SK-N-SH (cell line): ENCODE data around the gene RDH12.

Experiments used
- CTCF ChIP-seq: fragments of 200-600 bp; sonication (generic); IDR thresholded peaks from 2 replicates; pipeline ENCODE4 v1.6.1; 2017; ENCODE audit warnings: antibody characterized with exemption, mild to moderate bottlenecking, moderate library complexity
- EP300 ChIP-seq, 2 experiments: IDR thresholded peaks; 2 replicates each; pipeline versions ENCODE4 v1.4.0 to v1.6.1; 2012; ENCODE audit warnings: borderline replicate concordance in 1 of 2, low read depth in 1 of 2, low read length in 1 of 2
- EZH2phosphoT487 ChIP-seq: fragments of 200-600 bp; sonication (generic); IDR thresholded peaks from 2 replicates; pipeline ENCODE4 v1.6.1; 2017; ENCODE audit warnings: low read depth, mixed run types, mild to moderate bottlenecking, antibody characterized with exemption, moderate library complexity, borderline replicate concordance
- FOSL2 ChIP-seq: IDR thresholded peaks from 2 replicates; pipeline ENCODE4 v1.4.0; 2012; ENCODE audit warnings: low read depth, mild to moderate bottlenecking, moderate library complexity, borderline replicate concordance
- FOXJ3 ChIP-seq: sonication (generic); formaldehyde crosslinking; IDR thresholded peaks from 2 replicates; pipeline ENCODE4 v1.5.1; 2020; ENCODE audit warnings: mild to moderate bottlenecking, missing genetic modification reagents
- FOXM1 ChIP-seq: IDR thresholded peaks from 2 replicates; pipeline ENCODE4 v1.4.0; 2012; ENCODE audit warnings: low read depth, mild to moderate bottlenecking
- POLR2AphosphoS5 ChIP-seq: IDR thresholded peaks from 2 replicates; pipeline ENCODE4 v1.6.1; 2012; ENCODE audit warnings: low read depth, low read length
- RFX5 ChIP-seq: IDR thresholded peaks from 2 replicates; pipeline ENCODE4 v1.6.1; 2012; ENCODE audit warnings: mild to moderate bottlenecking, improper control_type of control experiment, low read length
- SIN3A ChIP-seq: IDR thresholded peaks from 2 replicates; pipeline ENCODE4 v1.6.1; 2012; ENCODE audit warnings: low read depth, mild to moderate bottlenecking, low read length, moderate library complexity, borderline replicate concordance
- TAF1 ChIP-seq: IDR thresholded peaks from 2 replicates; pipeline ENCODE4 v1.6.1; 2012; ENCODE audit warnings: low read depth, mild to moderate bottlenecking, low read length, moderate library complexity, borderline replicate concordance
- TF ChIP-seq, protein P1 (sequence below): IDR thresholded peaks from 2 replicates; pipeline ENCODE4 v1.4.0; 2012; ENCODE audit warnings: low read depth, borderline replicate concordance
- TF ChIP-seq, protein P2 (sequence below): IDR thresholded peaks from 2 replicates; pipeline ENCODE4 v1.4.0; 2012; ENCODE audit warnings: low read depth, borderline replicate concordance

DNA sequence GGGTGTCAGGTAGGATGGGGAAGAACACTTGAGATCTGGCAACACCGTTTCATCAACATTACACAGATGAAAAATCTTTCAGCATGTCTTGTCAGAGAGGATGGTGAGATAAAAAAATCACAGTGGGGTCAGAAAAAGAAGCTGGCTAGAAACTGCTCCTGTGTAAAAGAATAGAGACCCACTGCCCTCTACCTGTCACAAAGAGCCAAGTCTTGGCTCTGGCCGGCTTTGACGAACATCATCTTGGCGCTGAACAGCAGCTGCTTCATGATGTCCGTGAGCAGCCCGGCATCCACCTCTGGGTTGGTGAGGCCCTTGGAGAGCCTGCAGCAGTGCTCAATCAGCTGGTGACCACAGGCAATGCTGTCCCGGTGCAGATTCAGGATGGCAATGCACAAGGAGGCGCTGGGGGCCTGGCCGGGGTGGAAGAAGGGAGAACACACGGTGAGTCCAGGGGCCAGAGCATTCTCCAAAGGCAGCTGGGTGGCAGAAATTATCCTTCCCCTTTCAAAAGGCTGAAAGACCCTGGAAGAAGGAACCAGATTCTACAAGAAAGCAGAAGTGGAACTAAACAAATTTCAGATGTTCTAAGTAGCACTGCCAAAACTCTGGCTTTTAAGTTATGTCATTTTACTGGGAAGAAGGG, 64.5 kb downstream of the RDH12 start:
- TF ChIP-seq EP300 (IDR thresholded peaks at IDR 0.05; ENCODE audit: borderline replicate concordance in 1 of 2, low read depth in 1 of 2, low read length in 1 of 2) (no peak), CTCF (no peak), RFX5 (no peak), FOXM1 (no peak), FOXJ3 (CRISPR knock-in tag) (no peak), EZH2phosphoT487 (no peak), TAF1 (no peak), POLR2AphosphoS5 (no peak), FOSL2 (no peak), SIN3A (no peak)
- TF ChIP-seq, protein P1, sequence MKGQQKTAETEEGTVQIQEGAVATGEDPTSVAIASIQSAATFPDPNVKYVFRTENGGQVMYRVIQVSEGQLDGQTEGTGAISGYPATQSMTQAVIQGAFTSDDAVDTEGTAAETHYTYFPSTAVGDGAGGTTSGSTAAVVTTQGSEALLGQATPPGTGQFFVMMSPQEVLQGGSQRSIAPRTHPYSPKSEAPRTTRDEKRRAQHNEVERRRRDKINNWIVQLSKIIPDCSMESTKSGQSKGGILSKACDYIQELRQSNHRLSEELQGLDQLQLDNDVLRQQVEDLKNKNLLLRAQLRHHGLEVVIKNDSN, result no peak
- TF ChIP-seq, protein P2, sequence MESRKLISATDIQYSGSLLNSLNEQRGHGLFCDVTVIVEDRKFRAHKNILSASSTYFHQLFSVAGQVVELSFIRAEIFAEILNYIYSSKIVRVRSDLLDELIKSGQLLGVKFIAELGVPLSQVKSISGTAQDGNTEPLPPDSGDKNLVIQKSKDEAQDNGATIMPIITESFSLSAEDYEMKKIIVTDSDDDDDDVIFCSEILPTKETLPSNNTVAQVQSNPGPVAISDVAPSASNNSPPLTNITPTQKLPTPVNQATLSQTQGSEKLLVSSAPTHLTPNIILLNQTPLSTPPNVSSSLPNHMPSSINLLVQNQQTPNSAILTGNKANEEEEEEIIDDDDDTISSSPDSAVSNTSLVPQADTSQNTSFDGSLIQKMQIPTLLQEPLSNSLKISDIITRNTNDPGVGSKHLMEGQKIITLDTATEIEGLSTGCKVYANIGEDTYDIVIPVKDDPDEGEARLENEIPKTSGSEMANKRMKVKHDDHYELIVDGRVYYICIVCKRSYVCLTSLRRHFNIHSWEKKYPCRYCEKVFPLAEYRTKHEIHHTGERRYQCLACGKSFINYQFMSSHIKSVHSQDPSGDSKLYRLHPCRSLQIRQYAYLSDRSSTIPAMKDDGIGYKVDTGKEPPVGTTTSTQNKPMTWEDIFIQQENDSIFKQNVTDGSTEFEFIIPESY, result no peak
